HG03575 (cell line): Measurements from ENCODE around the gene SLC2A11.

Experiments used
- ATAC-seq: cut with Tn5 transposase; IDR thresholded peaks from one replicate; pipeline ENCODE4 v1.9.1; 2021; ENCODE audit not compliant: unreplicated experiment, insufficient number of reproducible peaks, low FRiP score; ENCODE audit errors: extremely low read depth

The SLC2A11 gene

GRCh38 chr22:23831781-23832180 is 25.9 kb upstream of the SLC2A11 start:
- no peak for ATAC-seq

- no peak for ATAC-seq
Measured at GRCh38 chr22:23832226-23833016, 25.3 kb upstream of the SLC2A11 start.

- no peak for ATAC-seq
Measured at GRCh38 chr22:23833017-23833751, 24.5 kb upstream of the SLC2A11 start.

- no peak for ATAC-seq
Measured at GRCh38 chr22:23833911-23834317, 23.8 kb upstream of the SLC2A11 start.

GRCh38 chr22:23834406-23834792 is 23.3 kb upstream of the SLC2A11 start:
- no peak for ATAC-seq

- no peak for ATAC-seq
Measured at GRCh38 chr22:23834793-23835483, 22.7 kb upstream of the SLC2A11 start.

GRCh38 chr22:23835484-23836144 is 22.1 kb upstream of the SLC2A11 start:
- no peak for ATAC-seq

- ATAC-seq: no peak
Measured at GRCh38 chr22:23836281-23836680, 21.4 kb upstream of the SLC2A11 start.

- ATAC-seq: no peak
Measured at GRCh38 chr22:23836692-23837495, 20.8 kb upstream of the SLC2A11 start.

GRCh38 chr22:23837496-23837859 is 20.2 kb upstream of the SLC2A11 start:
- ATAC-seq: no peak

GRCh38 chr22:23837911-23838680 is 19.6 kb upstream of the SLC2A11 start:
- no peak for ATAC-seq

GRCh38 chr22:23838681-23839468 is 18.8 kb upstream of the SLC2A11 start, which contains the start of gene DERL3:
DERL3 (minus strand) TSS chr22:23839006; CDS start chr22:23838987, 19 bp downstream.
- ATAC-seq: no peak

GRCh38 chr22:23840026-23840425 is 17.6 kb upstream of the SLC2A11 start:
- no peak for ATAC-seq

- no peak for ATAC-seq
Measured at GRCh38 chr22:23841292-23841691, 16.4 kb upstream of the SLC2A11 start.

GRCh38 chr22:23841736-23842445 is 15.8 kb upstream of the SLC2A11 start:
- no peak for ATAC-seq

GRCh38 chr22:23842599-23842998 is 15.1 kb upstream of the SLC2A11 start:
- no peak for ATAC-seq
